Kidney tubule cell (primary cell): ENCODE results near the gene CREB3L1.

Experiments used
- DNase-seq: peaks from one replicate; pipeline ENCODE4 v3.0.0-alpha.2; 2018; ENCODE audit warnings: low spot score

The CREB3L1 gene

GRCh38 chr11:46366260-46366659, 88.8 kb downstream of the CREB3L1 start:
- DNase-seq = no peak

- no peak for DNase-seq
Observed at GRCh38 chr11:46366661-46367161, 89.2 kb downstream of the CREB3L1 start.

- DNase-seq = peak; percentile 38
Observed at GRCh38 chr11:46367244-46367915, 89.9 kb downstream of the CREB3L1 start.

GRCh38 chr11:46367916-46368267, 90.4 kb downstream of the CREB3L1 start:
- no peak for DNase-seq

GRCh38 chr11:46369458-46370152, 92.1 kb downstream of the CREB3L1 start:
- DNase-seq = peak; percentile 73

GRCh38 chr11:46370253-46370652, 92.8 kb downstream of the CREB3L1 start:
- DNase-seq = no peak
